ENCODE measurements around the gene MAP4. TPM values are rescaled to one million over a fixed set of nuclear protein-coding genes. Genes with fewer than 3 reads are reported as not detected.

Gene MAP4
- total and polyA plus RNA-seq, 2 of the 13 experiments (the other 11 are each of a cell fraction or from before 2014, with no cell fraction given): 33.1 to 38.7 TPM

GRCh38 chr3:48013288-48013980 lies 2.8 kb downstream of the MAP4 start:
- H3K79me2 ChIP-seq (ENCODE audit: insufficient read depth, low read length): peaks cover 78% of the 10 kb centered on the region
- peak; percentile 82 for DNase-seq (ENCODE audit: low spot score)
- TF ChIP-seq ZFP37 (CRISPR knock-in tag; IDR thresholded peaks at IDR 0.05; ENCODE audit: borderline replicate concordance) (no peak), ZNF253 (CRISPR knock-in tag; IDR thresholded peaks at IDR 0.05; ENCODE audit: borderline replicate concordance) (no peak), HOXD1 (CRISPR knock-in tag; IDR thresholded peaks at IDR 0.05) (no peak), JARID2 (CRISPR knock-in tag; IDR thresholded peaks at IDR 0.05; ENCODE audit: insufficient replicate concordance) (no peak), MEIS1 (CRISPR knock-in tag; IDR thresholded peaks at IDR 0.05; ENCODE audit: borderline replicate concordance) (0 out of 2 replicates have a peak, but pooled peaks have one; percentile 21), PAF1 (CRISPR knock-in tag; IDR thresholded peaks at IDR 0.05) (no peak), ZSCAN29 (CRISPR knock-in tag; conservative IDR thresholded peaks at IDR 0.05) (0 out of 2 replicates have a peak, but pooled peaks have one; percentile 3), SATB2 (CRISPR knock-in tag; IDR thresholded peaks at IDR 0.05) (no peak), NRL (CRISPR knock-in tag; IDR thresholded peaks at IDR 0.05; ENCODE audit: borderline replicate concordance) (no peak), ZNF746 (CRISPR knock-in tag; IDR thresholded peaks at IDR 0.05) (no peak), ZMYM2 (CRISPR knock-in tag; IDR thresholded peaks at IDR 0.05) (no peak), RBAK (CRISPR knock-in tag; IDR thresholded peaks at IDR 0.05) (no peak), FOXP1 (IDR thresholded peaks at IDR 0.05) (no peak), FOXP1 (CRISPR knock-in tag; IDR thresholded peaks at IDR 0.05) (peak; percentile 33; the same call in 1 of the 2 replicates), ERF (CRISPR knock-in tag; IDR thresholded peaks at IDR 0.05) (no peak), SP5 (CRISPR knock-in tag; IDR thresholded peaks at IDR 0.05; ENCODE audit: borderline replicate concordance, low read depth) (0 out of 2 replicates have a peak, but pooled peaks have one; percentile 44), ZNF367 (CRISPR knock-in tag; IDR thresholded peaks at IDR 0.05; ENCODE audit: borderline replicate concordance) (no peak), CEBPG (CRISPR knock-in tag; IDR thresholded peaks at IDR 0.05) (0 out of 2 replicates have a peak, but pooled peaks have one; percentile 17), ZNF3 (CRISPR knock-in tag; IDR thresholded peaks at IDR 0.05) (0 out of 2 replicates have a peak, but pooled peaks have one; percentile 61), ZFP36L2 (CRISPR knock-in tag; IDR thresholded peaks at IDR 0.05) (no peak), TBX2 (CRISPR knock-in tag; IDR thresholded peaks at IDR 0.05; ENCODE audit: borderline replicate concordance) (peak; percentile 18; the same call in 1 of the 2 replicates), RARA (CRISPR knock-in tag; IDR thresholded peaks at IDR 0.05) (peak; percentile 13; the same call in 1 of the 2 replicates), SNAI1 (CRISPR knock-in tag; IDR thresholded peaks at IDR 0.05; ENCODE audit: borderline replicate concordance) (no peak), FOXP4 (CRISPR knock-in tag; IDR thresholded peaks at IDR 0.05) (0 out of 2 replicates have a peak, but pooled peaks have one; percentile 18)
- TF ChIP-seq, protein P1, sequence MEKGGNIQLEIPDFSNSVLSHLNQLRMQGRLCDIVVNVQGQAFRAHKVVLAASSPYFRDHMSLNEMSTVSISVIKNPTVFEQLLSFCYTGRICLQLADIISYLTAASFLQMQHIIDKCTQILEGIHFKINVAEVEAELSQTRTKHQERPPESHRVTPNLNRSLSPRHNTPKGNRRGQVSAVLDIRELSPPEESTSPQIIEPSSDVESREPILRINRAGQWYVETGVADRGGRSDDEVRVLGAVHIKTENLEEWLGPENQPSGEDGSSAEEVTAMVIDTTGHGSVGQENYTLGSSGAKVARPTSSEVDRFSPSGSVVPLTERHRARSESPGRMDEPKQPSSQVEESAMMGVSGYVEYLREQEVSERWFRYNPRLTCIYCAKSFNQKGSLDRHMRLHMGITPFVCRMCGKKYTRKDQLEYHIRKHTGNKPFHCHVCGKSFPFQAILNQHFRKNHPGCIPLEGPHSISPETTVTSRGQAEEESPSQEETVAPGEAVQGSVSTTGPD (CRISPR knock-in tag; IDR thresholded peaks at IDR 0.05): peak; percentile 83

More at GRCh38 chr3:48013288-48013980, 2.8 kb downstream of the MAP4 start:
- H3K4me1 ChIP-seq (ENCODE audit: insufficient read depth, low read length): peaks cover 70% of the 10 kb centered on the region
- FAIRE-seq (peak; percentile 44), ATAC-seq (peak; percentile 91)
- peak overlapping the region; percentile 53 for H3K27ac ChIP-seq (ENCODE audit: extremely low read length, insufficient read depth, low read length)
- H3K4me2 ChIP-seq (ENCODE audit: low read depth, low read length): peak overlapping the region; percentile 36
- H3K9ac ChIP-seq (ENCODE audit: insufficient read depth, low read depth, low read length): no peak overlapping the region
- ChIA-PET CTCF (ENCODE audit: low intra/inter-chr PET ratio, low total read pairs) (no interaction called here), POLR2A (interaction anchor here (0.5 to 2.4 kb wide), 7 partner anchors 13 to 156 kb away, joined by 3 to 13 read pairs (median 4); no protein-coding TSS in a partner anchor)
- BruUV-seq (replicated peaks): no TSS peak
- in situ Hi-C loops (cut with HindIII; ENCODE audit: extremely low pct_ligation_motif_present, low pct_unique_long_range_greater_than_20kb) (no loop called here), intact Hi-C loops (cut with micrococcal nuclease; ENCODE audit: unreplicated experiment) (no loop called here)
- peaks cover 18% of the 10 kb centered on the region for H4K20me1 ChIP-seq (ENCODE audit: insufficient read depth, low read length)
- H3K36me3 ChIP-seq (replicated peaks in 1 of 2; ENCODE audit: control insufficient read depth in 1 of 2, insufficient read depth in 2 of 2, low read length in 2 of 2): peaks cover 3 to 8% of the 10 kb centered on the region in 2 experiments; a peak in 3 of 5 replicates
- H3K27me3 ChIP-seq (ENCODE audit: control insufficient read depth in 1 of 2, insufficient read depth in 2 of 2, low read length in 2 of 2): no peaks in the 10 kb centered on the region
- H2AFZ ChIP-seq (ENCODE audit: low read length): no peak overlapping the region
- peak overlapping the region in 1 of 3 experiments; percentile 2; a peak in 1 of 6 replicates for H3K4me3 ChIP-seq (replicated peaks in 1 of 3; ENCODE audit: insufficient read depth in 1 of 3, low read depth in 2 of 3, low read length in 3 of 3)
- no peaks in the 10 kb centered on the region for H3K9me3 ChIP-seq (ENCODE audit: low read length)
